Measurements from ENCODE around the gene NUDCD3.
A peak's percentile ranks its signal among the peaks of the same experiment; 100 is the strongest.

Gene NUDCD3

DNA sequence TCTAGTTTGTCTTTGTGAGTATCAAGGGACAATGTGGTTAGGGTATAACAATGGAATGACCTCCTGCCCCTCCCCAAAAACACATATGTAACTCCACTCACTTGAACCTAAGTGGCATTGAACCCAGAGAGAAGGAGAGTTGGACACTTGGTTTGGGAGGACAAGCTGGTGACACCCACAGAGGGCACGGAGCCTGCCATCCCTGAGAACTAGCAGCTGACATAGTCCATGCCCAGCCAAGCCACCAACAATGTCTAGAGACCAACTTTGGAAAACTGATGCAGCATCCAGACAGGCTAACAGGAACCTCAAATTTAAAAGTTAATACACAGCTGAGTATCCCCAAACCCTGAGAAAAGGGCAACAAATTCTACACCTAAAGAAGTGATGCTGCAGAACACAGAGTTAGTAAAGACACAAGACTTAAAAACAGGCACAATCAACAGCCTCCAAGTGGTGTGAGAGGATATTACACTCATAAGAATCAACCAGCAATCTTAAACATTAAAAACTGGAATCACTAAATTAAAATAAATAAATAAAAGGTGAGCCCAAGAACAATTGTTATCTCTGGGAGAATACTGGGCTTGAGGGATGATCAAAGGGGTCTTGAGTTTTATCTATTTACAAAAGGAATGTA lies 27.2 kb downstream of the NUDCD3 start:
- Histone ChIP-seq H3K4me3 (ENCODE audit: low read length) (no peak overlapping the region), H3K27me3 (replicated peaks; ENCODE audit: control insufficient read depth, insufficient read depth, low read length) (no peaks in the 10 kb centered on the region), H3K9me3 (ENCODE audit: control insufficient read depth, low read length) (no peaks in the 10 kb centered on the region), H3K4me1 (ENCODE audit: control insufficient read depth, insufficient read depth, low read length) (peaks cover 24% of the 10 kb centered on the region), H3K36me3 (ENCODE audit: control insufficient read depth, insufficient read depth, low read length, severe bottlenecking) (peaks cover 10% of the 10 kb centered on the region), H3K9ac (ENCODE audit: low read length) (no peak overlapping the region)
- DNase-seq (ENCODE audit: low read depth): peak; percentile 27

DNA sequence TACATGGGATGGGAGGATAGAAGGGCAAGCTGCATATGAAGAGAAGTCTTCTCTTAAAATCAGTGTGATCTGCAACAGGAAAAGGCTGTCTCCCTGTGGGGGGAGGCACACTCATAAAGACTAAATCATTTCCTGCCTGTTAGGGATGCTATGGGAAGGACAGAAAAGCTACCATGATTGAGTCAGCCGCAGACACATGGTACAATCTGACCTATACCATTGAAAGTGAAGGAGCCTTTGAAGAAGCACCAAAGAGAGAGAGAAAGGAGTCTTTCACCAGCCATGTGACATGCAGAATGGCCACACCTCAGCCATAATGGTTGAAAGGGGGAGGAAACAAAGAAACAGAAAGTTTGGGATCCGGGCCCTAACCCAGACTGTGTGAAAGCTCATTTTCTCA lies 29.1 kb downstream of the NUDCD3 start:
- Histone ChIP-seq H3K4me3 (ENCODE audit: low read length) (no peak overlapping the region), H3K9me3 (ENCODE audit: control insufficient read depth, low read length) (no peaks in the 10 kb centered on the region), H3K9ac (ENCODE audit: low read length) (no peak overlapping the region), H3K27me3 (replicated peaks; ENCODE audit: control insufficient read depth, insufficient read depth, low read length) (no peaks in the 10 kb centered on the region), H3K4me1 (ENCODE audit: control insufficient read depth, insufficient read depth, low read length) (peaks cover 23% of the 10 kb centered on the region), H3K36me3 (ENCODE audit: control insufficient read depth, insufficient read depth, low read length, severe bottlenecking) (no peaks in the 10 kb centered on the region)
- DNase-seq (ENCODE audit: low read depth): no peak

DNA sequence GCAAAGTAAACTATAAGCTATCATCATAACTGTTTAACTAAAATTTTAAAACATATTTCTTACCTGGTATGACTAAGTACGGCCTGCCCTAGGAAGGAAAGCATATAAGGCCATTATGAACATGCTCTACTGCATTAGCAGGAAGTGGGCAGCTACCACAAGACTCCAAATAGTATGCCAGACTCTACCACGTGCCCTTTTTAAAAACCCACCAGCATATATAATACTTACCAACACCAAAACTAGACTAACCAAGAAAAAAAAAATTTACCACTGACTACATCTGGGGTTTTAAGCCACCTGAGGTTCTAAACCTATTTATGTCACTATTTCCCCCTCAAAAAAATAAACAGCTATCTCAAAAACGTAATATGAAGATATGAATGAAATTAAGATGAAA lies 30.1 kb downstream of the NUDCD3 start:
- H3K4me1 ChIP-seq (ENCODE audit: control insufficient read depth, insufficient read depth, low read length): peaks cover 17% of the 10 kb centered on the region
- H3K4me3 ChIP-seq (ENCODE audit: low read length): no peak overlapping the region
- no peak for DNase-seq (ENCODE audit: low read depth)
- H3K27me3 ChIP-seq (replicated peaks; ENCODE audit: control insufficient read depth, insufficient read depth, low read length): no peaks in the 10 kb centered on the region
- no peaks in the 10 kb centered on the region for H3K9me3 ChIP-seq (ENCODE audit: control insufficient read depth, low read length)
- no peak overlapping the region for H3K9ac ChIP-seq (ENCODE audit: low read length)
- no peaks in the 10 kb centered on the region for H3K36me3 ChIP-seq (ENCODE audit: control insufficient read depth, insufficient read depth, low read length, severe bottlenecking)

- Histone ChIP-seq H3K36me3 (ENCODE audit: control insufficient read depth, insufficient read depth, low read length, severe bottlenecking) (peaks cover 7% of the 10 kb centered on the region), H3K9ac (ENCODE audit: low read length) (no peak overlapping the region), H3K9me3 (ENCODE audit: control insufficient read depth, low read length) (no peaks in the 10 kb centered on the region), H3K4me1 (ENCODE audit: control insufficient read depth, insufficient read depth, low read length) (peaks cover 14% of the 10 kb centered on the region), H3K4me3 (ENCODE audit: low read length) (no peak overlapping the region), H3K27me3 (replicated peaks; ENCODE audit: control insufficient read depth, insufficient read depth, low read length) (no peaks in the 10 kb centered on the region)
- DNase-seq (ENCODE audit: low read depth): no peak
These were observed 35.3 kb downstream of the NUDCD3 start for GRCh38 chr7:44455155-44455554.

DNA sequence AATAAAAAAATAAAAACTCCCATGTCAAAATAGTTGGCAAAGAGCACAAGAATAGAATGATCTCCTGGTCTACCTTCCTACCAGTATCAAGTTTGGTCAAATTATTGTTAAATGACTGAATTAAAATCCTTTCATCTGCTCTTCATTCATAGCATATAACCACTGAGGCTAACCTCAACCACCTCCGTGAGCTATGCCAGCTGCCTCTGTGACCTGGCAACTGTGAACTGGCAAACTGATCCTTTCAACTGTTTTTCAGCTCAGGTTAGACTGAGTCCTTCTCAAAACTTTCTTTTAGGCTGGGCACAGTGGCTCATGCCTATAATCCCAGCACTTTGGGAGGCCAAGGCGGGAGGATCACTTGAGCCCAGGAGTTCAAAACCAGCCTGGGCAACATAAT lies 36.1 kb downstream of the NUDCD3 start:
- H3K9me3 ChIP-seq (ENCODE audit: control insufficient read depth, low read length): no peaks in the 10 kb centered on the region
- no peak overlapping the region for H3K4me3 ChIP-seq (ENCODE audit: low read length)
- H3K27me3 ChIP-seq (replicated peaks; ENCODE audit: control insufficient read depth, insufficient read depth, low read length): no peaks in the 10 kb centered on the region
- no peak overlapping the region for H3K9ac ChIP-seq (ENCODE audit: low read length)
- peaks cover 16% of the 10 kb centered on the region for H3K4me1 ChIP-seq (ENCODE audit: control insufficient read depth, insufficient read depth, low read length)
- H3K36me3 ChIP-seq (ENCODE audit: control insufficient read depth, insufficient read depth, low read length, severe bottlenecking): peaks cover 7% of the 10 kb centered on the region
- no peak for DNase-seq (ENCODE audit: low read depth)

DNA sequence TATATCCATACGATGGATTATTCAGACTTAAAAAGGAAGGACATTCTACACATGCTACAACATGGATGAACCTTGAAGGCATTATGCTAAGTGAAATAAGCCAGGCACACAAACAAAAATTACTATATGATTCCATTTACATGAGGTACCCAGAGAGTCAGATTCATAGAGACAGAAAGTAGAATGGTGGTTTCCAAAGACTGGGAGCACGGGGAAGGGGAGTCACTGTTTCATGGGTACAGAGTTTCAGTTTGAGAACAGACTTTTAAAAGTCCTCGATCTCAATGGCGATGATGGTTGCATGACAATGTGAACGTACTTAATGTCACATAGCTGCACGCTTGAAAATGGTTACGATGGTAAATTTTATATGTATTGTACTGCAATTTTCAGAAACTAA lies 39.3 kb downstream of the NUDCD3 start:
- H3K36me3 ChIP-seq (ENCODE audit: control insufficient read depth, insufficient read depth, low read length, severe bottlenecking): peaks cover 7% of the 10 kb centered on the region
- H3K27me3 ChIP-seq (replicated peaks; ENCODE audit: control insufficient read depth, insufficient read depth, low read length): no peaks in the 10 kb centered on the region
- H3K9ac ChIP-seq (ENCODE audit: low read length): no peak overlapping the region
- DNase-seq (ENCODE audit: low read depth): no peak
- no peak overlapping the region for H3K4me3 ChIP-seq (ENCODE audit: low read length)
- H3K4me1 ChIP-seq (ENCODE audit: control insufficient read depth, insufficient read depth, low read length): peaks cover 18% of the 10 kb centered on the region
- no peaks in the 10 kb centered on the region for H3K9me3 ChIP-seq (ENCODE audit: control insufficient read depth, low read length)

- Histone ChIP-seq H3K27me3 (replicated peaks; ENCODE audit: control insufficient read depth, insufficient read depth, low read length) (no peaks in the 10 kb centered on the region), H3K4me3 (ENCODE audit: low read length) (no peak overlapping the region), H3K36me3 (ENCODE audit: control insufficient read depth, insufficient read depth, low read length, severe bottlenecking) (peaks cover 7% of the 10 kb centered on the region), H3K9ac (ENCODE audit: low read length) (no peak overlapping the region), H3K9me3 (ENCODE audit: control insufficient read depth, low read length) (no peaks in the 10 kb centered on the region), H3K4me1 (ENCODE audit: control insufficient read depth, insufficient read depth, low read length) (peaks cover 23% of the 10 kb centered on the region)
- DNase-seq (ENCODE audit: low read depth): peak; percentile 73
These were observed 40.9 kb downstream of the NUDCD3 start for GRCh38 chr7:44449584-44449928.

GRCh38 chr7:44448922-44449583 lies 41.4 kb downstream of the NUDCD3 start:
- H3K9ac ChIP-seq (ENCODE audit: low read length): no peak overlapping the region
- no peak overlapping the region for H3K4me3 ChIP-seq (ENCODE audit: low read length)
- DNase-seq (ENCODE audit: low read depth): peak; percentile 11
- no peaks in the 10 kb centered on the region for H3K27me3 ChIP-seq (replicated peaks; ENCODE audit: control insufficient read depth, insufficient read depth, low read length)
- H3K36me3 ChIP-seq (ENCODE audit: control insufficient read depth, insufficient read depth, low read length, severe bottlenecking): peaks cover 7% of the 10 kb centered on the region
- H3K4me1 ChIP-seq (ENCODE audit: control insufficient read depth, insufficient read depth, low read length): peaks cover 23% of the 10 kb centered on the region
- no peaks in the 10 kb centered on the region for H3K9me3 ChIP-seq (ENCODE audit: control insufficient read depth, low read length)

DNA sequence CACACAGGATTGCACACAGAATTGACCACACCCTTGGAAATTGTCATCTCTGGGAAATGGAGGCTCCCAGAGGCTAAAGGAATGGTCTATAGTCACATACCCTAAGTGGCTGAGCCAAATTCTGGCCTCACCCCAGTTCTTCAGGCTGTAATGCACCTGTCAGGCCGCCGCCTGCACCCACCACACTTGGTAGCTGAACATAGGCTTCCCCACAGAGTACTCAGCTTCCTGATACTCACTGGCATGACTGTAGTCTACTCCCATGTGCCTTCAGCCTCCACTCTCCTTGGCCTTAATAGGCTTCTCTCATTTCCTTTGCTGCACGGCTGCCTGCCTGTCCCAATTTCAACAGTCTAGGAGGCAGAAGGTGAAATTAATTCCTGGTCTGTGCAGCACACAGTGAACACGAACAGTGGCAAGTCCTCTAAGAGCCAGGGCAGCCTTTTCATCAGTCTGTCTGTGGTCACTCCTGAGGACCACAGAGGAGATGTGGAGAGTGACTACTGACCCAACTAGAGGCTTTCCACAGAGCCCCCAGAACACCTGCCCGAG lies 42.5 kb downstream of the NUDCD3 start:
- Histone ChIP-seq H3K36me3 (ENCODE audit: control insufficient read depth, insufficient read depth, low read length, severe bottlenecking) (peaks cover 7% of the 10 kb centered on the region), H3K4me3 (ENCODE audit: low read length) (no peak overlapping the region), H3K4me1 (ENCODE audit: control insufficient read depth, insufficient read depth, low read length) (peaks cover 23% of the 10 kb centered on the region), H3K9ac (ENCODE audit: low read length) (no peak overlapping the region), H3K27me3 (replicated peaks; ENCODE audit: control insufficient read depth, insufficient read depth, low read length) (no peaks in the 10 kb centered on the region), H3K9me3 (ENCODE audit: control insufficient read depth, low read length) (no peaks in the 10 kb centered on the region)
- no peak for DNase-seq (ENCODE audit: low read depth)

GRCh38 chr7:44445986-44446671 lies 44.3 kb downstream of the NUDCD3 start:
- no peaks in the 10 kb centered on the region for H3K9me3 ChIP-seq (ENCODE audit: control insufficient read depth, low read length)
- no peak for DNase-seq (ENCODE audit: low read depth)
- peaks cover 23% of the 10 kb centered on the region for H3K4me1 ChIP-seq (ENCODE audit: control insufficient read depth, insufficient read depth, low read length)
- H3K27me3 ChIP-seq (replicated peaks; ENCODE audit: control insufficient read depth, insufficient read depth, low read length): no peaks in the 10 kb centered on the region
- H3K36me3 ChIP-seq (ENCODE audit: control insufficient read depth, insufficient read depth, low read length, severe bottlenecking): peaks cover 3% of the 10 kb centered on the region
- peak overlapping the region; percentile 10 for H3K9ac ChIP-seq (ENCODE audit: low read length)
- no peak overlapping the region for H3K4me3 ChIP-seq (ENCODE audit: low read length)

GRCh38 chr7:44441079-44441478 lies 49.4 kb downstream of the NUDCD3 start:
- DNase-seq (ENCODE audit: low read depth): no peak
- Histone ChIP-seq H3K4me3 (ENCODE audit: low read length) (no peak overlapping the region), H3K36me3 (ENCODE audit: control insufficient read depth, insufficient read depth, low read length, severe bottlenecking) (no peaks in the 10 kb centered on the region), H3K9ac (ENCODE audit: low read length) (no peak overlapping the region), H3K9me3 (ENCODE audit: control insufficient read depth, low read length) (no peaks in the 10 kb centered on the region), H3K27me3 (replicated peaks; ENCODE audit: control insufficient read depth, insufficient read depth, low read length) (no peaks in the 10 kb centered on the region), H3K4me1 (ENCODE audit: control insufficient read depth, insufficient read depth, low read length) (peaks cover 6% of the 10 kb centered on the region)

Measured in adipocyte (in vitro differentiated cells).